ENCODE measurements around the gene CLCN6.

DNA sequence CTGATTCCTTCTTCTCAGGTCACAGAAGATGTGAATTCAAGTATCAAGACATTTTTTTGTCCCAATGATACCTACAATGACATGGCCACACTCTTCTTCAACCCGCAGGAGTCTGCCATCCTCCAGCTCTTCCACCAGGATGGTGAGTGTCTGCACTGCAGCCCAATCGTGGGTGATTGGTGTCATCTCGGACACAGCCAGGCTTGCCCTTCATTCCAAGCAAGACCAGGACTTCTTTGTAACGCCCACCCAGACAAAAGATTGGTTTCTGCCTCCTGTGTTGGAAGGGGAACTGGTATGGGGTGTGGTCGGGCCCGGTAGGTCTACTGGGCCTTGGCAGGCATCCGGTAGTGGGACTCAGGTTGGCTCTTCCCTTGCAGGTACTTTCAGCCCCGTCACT, 27.5 kb downstream of the CLCN6 start:
- TF ChIP-seq, protein P1, sequence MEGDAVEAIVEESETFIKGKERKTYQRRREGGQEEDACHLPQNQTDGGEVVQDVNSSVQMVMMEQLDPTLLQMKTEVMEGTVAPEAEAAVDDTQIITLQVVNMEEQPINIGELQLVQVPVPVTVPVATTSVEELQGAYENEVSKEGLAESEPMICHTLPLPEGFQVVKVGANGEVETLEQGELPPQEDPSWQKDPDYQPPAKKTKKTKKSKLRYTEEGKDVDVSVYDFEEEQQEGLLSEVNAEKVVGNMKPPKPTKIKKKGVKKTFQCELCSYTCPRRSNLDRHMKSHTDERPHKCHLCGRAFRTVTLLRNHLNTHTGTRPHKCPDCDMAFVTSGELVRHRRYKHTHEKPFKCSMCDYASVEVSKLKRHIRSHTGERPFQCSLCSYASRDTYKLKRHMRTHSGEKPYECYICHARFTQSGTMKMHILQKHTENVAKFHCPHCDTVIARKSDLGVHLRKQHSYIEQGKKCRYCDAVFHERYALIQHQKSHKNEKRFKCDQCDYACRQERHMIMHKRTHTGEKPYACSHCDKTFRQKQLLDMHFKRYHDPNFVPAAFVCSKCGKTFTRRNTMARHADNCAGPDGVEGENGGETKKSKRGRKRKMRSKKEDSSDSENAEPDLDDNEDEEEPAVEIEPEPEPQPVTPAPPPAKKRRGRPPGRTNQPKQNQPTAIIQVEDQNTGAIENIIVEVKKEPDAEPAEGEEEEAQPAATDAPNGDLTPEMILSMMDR (IDR thresholded peaks at IDR 0.05), result no peak
- TF ChIP-seq POLR2A (IDR thresholded peaks at IDR 0.05), result no peak
- no peak for TF ChIP-seq POLR2AphosphoS5 (IDR thresholded peaks at IDR 0.05)
